H1 (cell line): ENCODE results near the gene FAM174A. TPM values are rescaled to one million over a fixed set of nuclear protein-coding genes. Genes with fewer than 3 reads are reported as not detected.

Experiments used
- CTCF ChIA-PET: fragments of 300-600 bp; sonication (Branson Sonifier 250); formaldehyde crosslinking; loops from one replicate; lab custom pipeline; 2021; ENCODE audit not compliant: partially characterized antibody; lab: Charles Lee
- POLR2A ChIA-PET: fragments of 300-600 bp; sonication (Branson Sonifier 250); formaldehyde crosslinking; loops from one replicate; lab custom pipeline; 2021; ENCODE audit warnings: inconsistent platforms; ENCODE audit not compliant: partially characterized antibody; lab: Charles Lee
- DNase-seq, 2 experiments: peaks; one replicate each; pipeline versions ENCODE4 v3.0.0 to v3.0.0-alpha.2; 2010 to 2022; ENCODE audit warnings: low spot score in 2 of 2, low read depth in 1 of 2, mixed read lengths in 1 of 2
- FAIRE-seq: peaks from 2 replicates; lab custom pipeline; 2011; peaks lifted over from hg19 to GRCh38; lab: Jason Lieb, UNC
- H2AFZ ChIP-seq: 2 replicates; pipeline ENCODE4 v1.8.1; 2012; ENCODE audit warnings: low read length, inconsistent platforms
- H2AK5ac ChIP-seq: 2 replicates; pipeline ENCODE4 v1.6.1; 2013; ENCODE audit warnings: low read depth, low read length
- H2BK120ac ChIP-seq: replicated peaks from 2 replicates; pipeline ENCODE3; 2013; ENCODE audit warnings: low read depth, low read length, inconsistent platforms
- H2BK12ac ChIP-seq: 2 replicates; pipeline ENCODE4 v1.6.1; 2013; ENCODE audit warnings: low read depth, low read length
- H2BK15ac ChIP-seq: 2 replicates; pipeline ENCODE4 v1.6.1; 2013; ENCODE audit warnings: low read length
- H2BK20ac ChIP-seq: 2 replicates; pipeline ENCODE4 v1.6.1; 2013; ENCODE audit warnings: low read length
- H2BK5ac ChIP-seq: 2 replicates; pipeline ENCODE4 v1.6.1; 2013; ENCODE audit warnings: low read depth, low read length
- H3K14ac ChIP-seq: 2 replicates; pipeline ENCODE4 v1.6.1; 2013; ENCODE audit warnings: inconsistent platforms; ENCODE audit not compliant: insufficient read length
- H3K18ac ChIP-seq: 2 replicates; pipeline ENCODE4 v1.6.1; 2013; ENCODE audit warnings: low read length; ENCODE audit errors: extremely low read depth
- H3K23ac ChIP-seq: 2 replicates; pipeline ENCODE4 v1.6.1; 2013; ENCODE audit warnings: inconsistent platforms; ENCODE audit not compliant: insufficient read length
- H3K23me2 ChIP-seq: 2 replicates; pipeline ENCODE4 v1.6.1; 2013; ENCODE audit warnings: low read depth, low read length
- H3K27ac ChIP-seq: 2 replicates; pipeline ENCODE4 v1.6.1; 2011; ENCODE audit warnings: low read depth, low read length, inconsistent platforms
- H3K27me3 ChIP-seq, 4 experiments: replicated peaks in 1 of 4; 1 replicate in 1 of 4; 2 replicates in 3 of 4; pipeline versions ENCODE4 v1.6.1 to v1.8.1; 2011 to 2013; ENCODE audit warnings: low read length in 3 of 4, mild to moderate bottlenecking in 3 of 4, inconsistent platforms in 2 of 4, mixed read lengths in 2 of 4, moderate library complexity in 1 of 4; ENCODE audit not compliant: control insufficient read depth in 3 of 4, insufficient read depth in 3 of 4; ENCODE audit errors: extremely low read depth in 1 of 4
- H3K36me3 ChIP-seq, 4 experiments: 2 replicates each; pipeline versions ENCODE4 v1.6.1 to v1.8.1; 2011 to 2013; ENCODE audit warnings: mild to moderate bottlenecking in 4 of 4, low read length in 3 of 4, moderate library complexity in 2 of 4, control low read depth in 1 of 4, inconsistent platforms in 1 of 4; ENCODE audit not compliant: insufficient read depth in 4 of 4, control insufficient read depth in 2 of 4
- H3K4ac ChIP-seq: replicated peaks from 2 replicates; pipeline ENCODE3; 2013; ENCODE audit warnings: low read length, low read depth, mixed read lengths, inconsistent platforms; ENCODE audit not compliant: insufficient read length
- H3K4me1 ChIP-seq, 4 experiments: replicated peaks in 1 of 4; 1 replicate in 1 of 4; 2 replicates in 3 of 4; pipeline versions ENCODE4 v1.6.1 to v1.8.1; 2011 to 2013; ENCODE audit warnings: low read length in 3 of 4, inconsistent platforms in 2 of 4, mixed read lengths in 1 of 4; ENCODE audit not compliant: insufficient read depth in 4 of 4, control insufficient read depth in 3 of 4
- H3K4me2 ChIP-seq, 2 experiments: 2 replicates each; pipeline versions ENCODE4 v1.6.1 to v1.8.1; 2011 to 2013; ENCODE audit warnings: low read depth in 2 of 2, low read length in 2 of 2, control low read depth in 1 of 2, inconsistent platforms in 1 of 2, mild to moderate bottlenecking in 1 of 2; ENCODE audit not compliant: insufficient read depth in 1 of 2
- H3K4me3 ChIP-seq, 4 experiments: fragments of 200-600, 300-600 bp in 1 of 4; sonication (generic), shearing (Covaris generic), sonication (Bioruptor Twin) in 1 of 4; 2 replicates each; pipeline versions ENCODE4 v1.5.1 to v1.8.1; 2011 to 2016; ENCODE audit warnings: low read length in 4 of 4, low read depth in 3 of 4, control low read depth in 2 of 4, inconsistent platforms in 2 of 4, mild to moderate bottlenecking in 2 of 4, mixed read lengths in 1 of 4, moderate library complexity in 1 of 4; ENCODE audit not compliant: insufficient read depth in 2 of 4; ENCODE audit errors: extremely low read depth in 1 of 4
- H3K56ac ChIP-seq: replicated peaks from 2 replicates; pipeline ENCODE3; 2013; ENCODE audit warnings: low read depth, mild to moderate bottlenecking, mixed read lengths, low read length, inconsistent platforms; ENCODE audit not compliant: insufficient read length
- H3K79me1 ChIP-seq: 2 replicates; pipeline ENCODE4 v1.6.1; 2013; ENCODE audit warnings: low read depth, low read length, control low read depth
- H3K79me2 ChIP-seq, 2 experiments: 2 replicates each; pipeline versions ENCODE4 v1.6.1 to v1.8.1; 2012 to 2013; ENCODE audit warnings: low read length in 2 of 2, mild to moderate bottlenecking in 2 of 2, inconsistent platforms in 1 of 2; ENCODE audit not compliant: insufficient read depth in 2 of 2, control insufficient read depth in 1 of 2
- H3K9ac ChIP-seq, 4 experiments: replicated peaks in 1 of 4; 1 replicate in 1 of 4; 2 replicates in 3 of 4; pipeline versions ENCODE4 v1.6.1 to v1.8.1; 2011 to 2013; ENCODE audit warnings: low read depth in 3 of 4, low read length in 3 of 4, control low read depth in 2 of 4, mild to moderate bottlenecking in 2 of 4, moderate library complexity in 2 of 4, inconsistent platforms in 1 of 4; ENCODE audit errors: extremely low read depth in 1 of 4
- H3K9me3 ChIP-seq, 2 experiments: 2 replicates each; pipeline versions ENCODE4 v1.6.1 to v1.8.1; 2012 to 2013; ENCODE audit warnings: mild to moderate bottlenecking in 2 of 2, moderate library complexity in 2 of 2, control low read depth in 1 of 2, inconsistent platforms in 1 of 2, low read depth in 1 of 2, low read length in 1 of 2, mixed read lengths in 1 of 2; ENCODE audit not compliant: insufficient read depth in 2 of 2
- H4K20me1 ChIP-seq, 2 experiments: replicated peaks in 1 of 2; 2 replicates each; pipeline versions ENCODE3 to v1.8.1; 2011 to 2013; ENCODE audit warnings: inconsistent platforms in 2 of 2, low read length in 2 of 2, mild to moderate bottlenecking in 1 of 2; ENCODE audit not compliant: insufficient read depth in 2 of 2, control insufficient read depth in 1 of 2
- H4K5ac ChIP-seq: 2 replicates; pipeline ENCODE4 v1.6.1; 2013; ENCODE audit warnings: low read length, low read depth, mixed read lengths, inconsistent platforms; ENCODE audit not compliant: insufficient read length
- H4K8ac ChIP-seq: 2 replicates; pipeline ENCODE4 v1.8.0; 2013; ENCODE audit warnings: mild to moderate bottlenecking, moderate library complexity, low read length, inconsistent platforms; ENCODE audit not compliant: insufficient read depth; ENCODE audit errors: extremely low read depth
- H4K91ac ChIP-seq: replicated peaks from 2 replicates; pipeline ENCODE3; 2013; ENCODE audit warnings: low read length, mixed read lengths, inconsistent platforms; ENCODE audit not compliant: insufficient read length
- CBX5 ChIP-seq: fragments of 300-800, 300-1000 bp; sonication (generic); IDR thresholded peaks from 2 replicates; pipeline ENCODE4 v1.7.1; 2016; ENCODE audit warnings: antibody characterized with exemption, low read length, low read depth
- RBBP5 ChIP-seq: IDR thresholded peaks from 2 replicates; pipeline ENCODE4 v1.7.1; 2012; ENCODE audit warnings: low read depth, mild to moderate bottlenecking, inconsistent platforms, low read length, moderate library complexity, borderline replicate concordance
- SRF ChIP-seq: IDR thresholded peaks from 2 replicates; pipeline ENCODE4 v1.6.1; 2011; ENCODE audit warnings: mild to moderate bottlenecking, low read depth, low read length, moderate library complexity
- TAF7 ChIP-seq: optimal IDR thresholded peaks from 2 replicates; pipeline ENCODE3; 2011; ENCODE audit warnings: low read depth, mild to moderate bottlenecking, inconsistent platforms, low read length, moderate library complexity, borderline replicate concordance
- TCF12 ChIP-seq: IDR thresholded peaks from 2 replicates; pipeline ENCODE4 v1.6.1; 2011; ENCODE audit warnings: low read depth, mild to moderate bottlenecking, low read length
- polyA plus RNA-seq, 7 experiments: library from polyadenylated mRNA; depleted of rRNA in 3 of 7; stranded (reverse) in 5 of 7; unstranded in 2 of 7; fragments of >200 nt in 5 of 7; fragments of 200-250 nt in 2 of 7; gene quantifications; 1 replicate in 5 of 7; 2 replicates in 1 of 7; 4 replicates in 1 of 7; pipeline versions ENCODE4 v1.2.1 to v1.2.3, GENCODE V29; 2011 to 2013; ENCODE audit warnings: missing spikeins in 2 of 7, mixed read lengths in 2 of 7
- total RNA-seq: library from RNA; stranded (reverse); fragmentation: NEBNext Ultra II Directional; extraction: Animal tissue kit (Norgen Biotek cat#: 25700); gene quantifications from 2 replicates; pipeline ENCODE4 v1.2.1, GENCODE V29; 2021
- TF ChIP-seq, protein P1 (sequence below): IDR thresholded peaks from 2 replicates; pipeline ENCODE4 v1.6.1; 2012; ENCODE audit warnings: inconsistent platforms

FAM174A gene
- total and polyA plus RNA-seq, 2 of the 8 experiments (the other 6 are each of a cell fraction or from before 2014, with no cell fraction given), result 3.9 to 5.3 TPM

GRCh38 chr5:100562821-100563220 is 27.6 kb downstream of the FAM174A start:
- H3K23me2 ChIP-seq, result no peaks in the 10 kb centered on the region; the same call in 1 of the 2 replicates
- H3K4ac ChIP-seq, result no peak overlapping the region
- H3K79me1 ChIP-seq, result no peaks in the 10 kb centered on the region
- H3K18ac ChIP-seq, result no peak overlapping the region
- no peak overlapping the region for H3K4me3 ChIP-seq
- no peaks in the 10 kb centered on the region for H3K79me2 ChIP-seq
- H2BK120ac ChIP-seq, result no peak overlapping the region
- H2BK12ac ChIP-seq, result no peak overlapping the region
- H3K4me2 ChIP-seq, result no peak overlapping the region
- ChIA-PET CTCF (no interaction called here), POLR2A (no interaction called here)
- no peak overlapping the region for H4K91ac ChIP-seq
- H2BK20ac ChIP-seq, result no peak overlapping the region
- no peak overlapping the region for H3K23ac ChIP-seq
- no peak overlapping the region for H2AFZ ChIP-seq
- no peak for DNase-seq
- no peaks in the 10 kb centered on the region for H3K4me1 ChIP-seq
- H2BK5ac ChIP-seq, result no peak overlapping the region
- H4K20me1 ChIP-seq, result no peaks in the 10 kb centered on the region
- H3K14ac ChIP-seq, result no peak overlapping the region
- no peak overlapping the region for H4K8ac ChIP-seq
- H3K36me3 ChIP-seq, result no peaks in the 10 kb centered on the region
- H3K56ac ChIP-seq, result no peak overlapping the region
- H3K9me3 ChIP-seq, result no peaks in the 10 kb centered on the region
- no peak for FAIRE-seq
- H2BK15ac ChIP-seq, result no peak overlapping the region
- H3K27me3 ChIP-seq, result peaks cover 0 to 1% (median 0%) of the 10 kb centered on the region in 4 experiments; a peak in 1 of 7 replicates
- no peak overlapping the region for H3K27ac ChIP-seq
- H2AK5ac ChIP-seq, result no peak overlapping the region
- no peak overlapping the region for H3K9ac ChIP-seq
- no peak overlapping the region for H4K5ac ChIP-seq
- TF ChIP-seq RBBP5 (no peak), TCF12 (no peak), CBX5 (no peak), TAF7 (no peak), SRF (no peak)
- TF ChIP-seq, protein P1, sequence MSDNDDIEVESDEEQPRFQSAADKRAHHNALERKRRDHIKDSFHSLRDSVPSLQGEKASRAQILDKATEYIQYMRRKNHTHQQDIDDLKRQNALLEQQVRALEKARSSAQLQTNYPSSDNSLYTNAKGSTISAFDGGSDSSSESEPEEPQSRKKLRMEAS, result no peak
